ENCODE data around the gene TGM1. TPM values are rescaled to one million over a fixed set of nuclear protein-coding genes. Genes with fewer than 3 reads are reported as not detected.
"Not testable (repeated sequence)": the region's sequence is repeated elsewhere in the genome, so short reads cannot be mapped to it uniquely, and the experiment has no call there.

TGM1 gene
- total RNA-seq, 1 donor from 2014 or later = 0.64 TPM

GRCh38 chr14:24207104-24207551 is 55.8 kb downstream of the TGM1 start:
- DNase-seq (ENCODE audit: low read depth in 2 of 2) = no peak

GRCh38 chr14:24206260-24207103 is 56.5 kb downstream of the TGM1 start:
- DNase-seq (ENCODE audit: low read depth in 2 of 2) = no peak

- no peak for DNase-seq (ENCODE audit: low read depth in 2 of 2)
Measured at GRCh38 chr14:24204163-24205146, 58.5 kb downstream of the TGM1 start.

GRCh38 chr14:24203249-24203886 is 59.6 kb downstream of the TGM1 start:
- not testable (repeated sequence) for DNase-seq (ENCODE audit: low read depth in 2 of 2)

GRCh38 chr14:24202538-24202937 is 60.4 kb downstream of the TGM1 start:
- DNase-seq (ENCODE audit: low read depth in 2 of 2) = not testable (repeated sequence)

Other genes starting within 250 kb of the TGM1 start
- gene CARMIL3, start 211.2 kb downstream of the TGM1 start, total RNA-seq = under 0.01 TPM in 2 replicates
- gene CPNE6, start 191.6 kb downstream of the TGM1 start, total RNA-seq = not detected in 2 replicates
- gene PCK2, start 168.9 kb downstream of the TGM1 start, total RNA-seq = 7.6 TPM in 2 replicates
- gene DCAF11, start 148.4 kb downstream of the TGM1 start, total RNA-seq = 67.9 and 68.9 TPM in 2 replicates
- gene NRL, start 148.2 kb downstream of the TGM1 start, total RNA-seq = 1.4 and 1.8 TPM in 2 replicates
- 0.39 and 0.63 TPM in 2 replicates for gene FITM1, start 132.5 kb downstream of the TGM1 start, total RNA-seq
- 116 and 144 TPM in 2 replicates for gene PSME1, start 127.0 kb downstream of the TGM1 start, total RNA-seq
- gene EMC9, start 121.6 kb downstream of the TGM1 start, total RNA-seq = 16.4 and 23.1 TPM in 2 replicates
- gene PSME2, start 116.6 kb downstream of the TGM1 start, total RNA-seq = 119 and 163 TPM in 2 replicates
- gene RNF31, start 115.7 kb downstream of the TGM1 start, total RNA-seq = 20.4 and 31.1 TPM in 2 replicates
- 38.8 and 41.8 TPM in 2 replicates for gene IRF9, start 101.9 kb downstream of the TGM1 start, total RNA-seq
- gene REC8, start 91.1 kb downstream of the TGM1 start, total RNA-seq = 1.0 and 1.7 TPM in 2 replicates
- gene IPO4, start 74.4 kb downstream of the TGM1 start, total RNA-seq = 32.0 and 32.7 TPM in 2 replicates
- 33.9 and 56.0 TPM in 2 replicates for gene TM9SF1, start 67.7 kb downstream of the TGM1 start, total RNA-seq
- not detected in 2 replicates for gene TSSK4, start 57.5 kb downstream of the TGM1 start, total RNA-seq
- 11.7 and 15.9 TPM in 2 replicates for gene CHMP4A, start 49.7 kb downstream of the TGM1 start, total RNA-seq
- gene MDP1, start 47.1 kb downstream of the TGM1 start, total RNA-seq = 7.0 and 10.0 TPM in 2 replicates
- 172 and 193 TPM in 2 replicates for gene NEDD8, start 30.8 kb downstream of the TGM1 start, total RNA-seq
- gene GMPR2, start 30.2 kb downstream of the TGM1 start, total RNA-seq = 81.9 and 90.5 TPM in 2 replicates
- 39.9 and 57.3 TPM in 2 replicates for gene TINF2, start 20.6 kb downstream of the TGM1 start, total RNA-seq
- 10.7 and 19.7 TPM in 2 replicates for gene RABGGTA, start 8.4 kb upstream of the TGM1 start, total RNA-seq
- 9.1 and 14.5 TPM in 2 replicates for gene DHRS1, start 36.6 kb upstream of the TGM1 start, total RNA-seq
- 23.0 and 24.8 TPM in 2 replicates for gene NOP9, start 36.7 kb upstream of the TGM1 start, total RNA-seq
- gene CIDEB, start 44.8 kb upstream of the TGM1 start, total RNA-seq = 1.5 and 2.4 TPM in 2 replicates
- gene LTB4R2, start 47.0 kb upstream of the TGM1 start, total RNA-seq = 2.1 and 3.2 TPM in 2 replicates
- gene LTB4R, start 48.3 kb upstream of the TGM1 start, total RNA-seq = 2.0 and 2.2 TPM in 2 replicates
- 29.3 and 51.2 TPM in 2 replicates for gene ADCY4, start 71.9 kb upstream of the TGM1 start, total RNA-seq
- gene RIPK3, start 76.8 kb upstream of the TGM1 start, total RNA-seq = 1.4 and 1.8 TPM in 2 replicates
- 0.76 and 1.0 TPM in 2 replicates for gene NFATC4, start 105.0 kb upstream of the TGM1 start, total RNA-seq
- 3.3 and 4.2 TPM in 2 replicates for gene NYNRIN, start 135.8 kb upstream of the TGM1 start, total RNA-seq
- 0.13 and 0.39 TPM in 2 replicates for gene CBLN3, start 166.5 kb upstream of the TGM1 start, total RNA-seq
- 36.2 and 42.5 TPM in 2 replicates for gene KHNYN, start 166.8 kb upstream of the TGM1 start, total RNA-seq
- gene SDR39U1, start 179.6 kb upstream of the TGM1 start, total RNA-seq = 5.0 and 8.5 TPM in 2 replicates
- gene CMA1, start 245.1 kb upstream of the TGM1 start, total RNA-seq = not detected in 2 replicates